K562 (cell line): ENCODE results near the gene RHOF. TPM values are rescaled to one million over a fixed set of nuclear protein-coding genes. Genes with fewer than 3 reads are reported as not detected.
A peak's percentile ranks its signal among the peaks of the same experiment; 100 is the strongest.

ENCODE experiments used
- ATAC-seq: fragments of 200-7000 bp; cut with Tn5 transposase; 3 replicates; pipeline ENCODE4 v1.9.1; 2020; ENCODE audit warnings: moderate library complexity
- BruUV-seq: library from RNA; stranded (reverse); fragments of 400-500 nt; replicated peaks from 2 replicates; lab custom pipeline; 2021; lab: Mats Ljungman, UMichigan
- CTCF ChIA-PET: fragments of 300-600 bp; formaldehyde crosslinking; extraction: SDS; loops from one replicate; lab custom pipeline; 2021; ENCODE audit warnings: low intra/inter-chr PET ratio; lab: Yijun Ruan, JAX
- POLR2A ChIA-PET: fragments of 300-600, 350-650 bp; sonication (Branson Sonifier 250); formaldehyde crosslinking; extraction: SDS; loops from one replicate; lab custom pipeline; 2021; ENCODE audit warnings: antibody characterized with exemption, inconsistent platforms; lab: Yijun Ruan, JAX
- DNase-seq, 4 experiments: peaks; one replicate each; pipeline versions ENCODE4 v3.0.0 to v3.0.0-alpha.2; 2011 to 2018; ENCODE audit warnings: low spot score in 3 of 4, mixed read lengths in 3 of 4; ENCODE audit errors: extremely low read depth in 1 of 4
- FAIRE-seq: peaks from 2 replicates; lab custom pipeline; 2011; peaks lifted over from hg19 to GRCh38; lab: Jason Lieb, UNC
- H2AFZ ChIP-seq: 2 replicates; pipeline ENCODE4 v1.6.0; 2011; ENCODE audit warnings: low read depth, low read length, control low read depth, inconsistent platforms
- H3K27ac ChIP-seq: fragments of 200-600 bp; 3 replicates; pipeline ENCODE4 v1.8.0; 2011; ENCODE audit warnings: low read depth, mild to moderate bottlenecking, control low read depth, inconsistent platforms, low read length, moderate library complexity, mixed read lengths; ENCODE audit errors: extremely low read depth
- H3K27me3 ChIP-seq, 2 experiments: fragments of 300-600 bp in 1 of 2; 2 replicates in 1 of 2; 3 replicates in 1 of 2; pipeline versions ENCODE4 v1.6.0 to v1.8.0; 2011; ENCODE audit warnings: inconsistent platforms in 2 of 2, low read length in 2 of 2, mild to moderate bottlenecking in 1 of 2, mixed read lengths in 1 of 2, moderate library complexity in 1 of 2; ENCODE audit not compliant: control insufficient read depth in 2 of 2, insufficient read depth in 2 of 2
- H3K36me3 ChIP-seq: fragments of 300-600 bp; 3 replicates; pipeline ENCODE4 v1.8.0; 2011; ENCODE audit warnings: mild to moderate bottlenecking, low read length, inconsistent platforms; ENCODE audit not compliant: control insufficient read depth, insufficient read depth
- H3K4me1 ChIP-seq, 2 experiments: fragments of 200-600 bp in 1 of 2; replicated peaks in 1 of 2; 2 replicates in 1 of 2; 3 replicates in 1 of 2; pipeline versions ENCODE4 v1.5.1 to v1.8.0; 2011; ENCODE audit warnings: inconsistent platforms in 2 of 2, low read length in 2 of 2, mild to moderate bottlenecking in 1 of 2, mixed read lengths in 1 of 2, moderate library complexity in 1 of 2; ENCODE audit not compliant: control insufficient read depth in 2 of 2, insufficient read depth in 2 of 2
- H3K4me2 ChIP-seq: 2 replicates; pipeline ENCODE4 v1.6.1; 2011; ENCODE audit warnings: low read length, control low read depth, inconsistent platforms, mixed read lengths; ENCODE audit not compliant: insufficient read depth
- H3K4me3 ChIP-seq: fragments of 200-600 bp; sonication (generic), shearing (Covaris generic); 2 replicates; pipeline ENCODE4 v1.5.1; 2016; ENCODE audit warnings: control low read depth, inconsistent platforms
- H3K79me2 ChIP-seq: fragments of 200-600 bp; 3 replicates; pipeline ENCODE4 v1.8.0; 2011; ENCODE audit warnings: low read length, inconsistent platforms; ENCODE audit not compliant: control insufficient read depth, insufficient read depth
- H3K9ac ChIP-seq, 2 experiments: 2 replicates each; pipeline versions ENCODE4 v1.6.0 to v1.6.1; 2011; ENCODE audit warnings: low read depth in 2 of 2, low read length in 2 of 2, control low read depth in 1 of 2, inconsistent platforms in 1 of 2, mild to moderate bottlenecking in 1 of 2, mixed read lengths in 1 of 2; ENCODE audit not compliant: insufficient read depth in 1 of 2
- H3K9me1 ChIP-seq: one replicate; pipeline ENCODE4 v1.6.0; 2011; ENCODE audit warnings: inconsistent platforms, mild to moderate bottlenecking, low read length, moderate library complexity; ENCODE audit not compliant: control insufficient read depth, insufficient read depth
- H3K9me3 ChIP-seq: replicated peaks from 2 replicates; pipeline ENCODE4 v1.5.1; 2011; ENCODE audit warnings: low read depth, low read length, inconsistent platforms; ENCODE audit not compliant: control insufficient read depth, insufficient read depth
- H4K20me1 ChIP-seq: replicated peaks from 2 replicates; pipeline ENCODE4 v1.6.1; 2011; ENCODE audit warnings: low read length, inconsistent platforms, mixed read lengths; ENCODE audit not compliant: control insufficient read depth, insufficient read depth
- ETV5 ChIP-seq: sonication (generic); formaldehyde crosslinking; IDR thresholded peaks from 2 replicates; pipeline ENCODE4 v1.4.0; 2020; ENCODE audit warnings: low read depth, mild to moderate bottlenecking, missing genetic modification reagents
- NELFE ChIP-seq: IDR thresholded peaks from 2 replicates; pipeline ENCODE4 v1.6.1; 2011; ENCODE audit warnings: mild to moderate bottlenecking; ENCODE audit not compliant: insufficient read depth, insufficient read length
- SUPT5H ChIP-seq: fragments of 450-650 bp; IDR thresholded peaks from 2 replicates; pipeline ENCODE4 v1.6.1; 2016
- ZNF431 ChIP-seq: sonication (generic); formaldehyde crosslinking; IDR thresholded peaks from 2 replicates; pipeline ENCODE4 v1.8.0; 2022; ENCODE audit warnings: mild to moderate bottlenecking, missing genetic modification reagents
- ZNF507 ChIP-seq: conservative IDR thresholded peaks from 2 replicates; pipeline ENCODE4 v1.6.1; 2017; ENCODE audit warnings: missing genetic modification characterization, missing compliant biosample characterization
- ZNF639 ChIP-seq, 2 experiments: fragments of 200-800 bp in 1 of 2; sonication (Bioruptor generic) in 1 of 2; sonication (generic) in 1 of 2; formaldehyde crosslinking in 1 of 2; IDR thresholded peaks in 1 of 2; conservative IDR thresholded peaks in 1 of 2; 2 replicates each; pipeline versions ENCODE4 v1.5.0 to v1.6.1; 2016 to 2020; ENCODE audit warnings: missing compliant biosample characterization in 1 of 2, missing genetic modification characterization in 1 of 2, missing genetic modification reagents in 1 of 2
- WGBS: fragments of 100-300 bp; shearing (Covaris generic); methylation state at CpG from one replicate; pipeline ENCODE4 v1.1.6; 2016; ENCODE audit warnings: low coverage, mixed read lengths; ENCODE audit not compliant: insufficient coverage; ENCODE audit errors: missing lambda C conversion rate; 5-methylcytosine and 5-hydroxymethylcytosine counted together
- in situ Hi-C: fragments of 300-500 bp; cut with MboI; formaldehyde crosslinking; loops from 4 replicates; pipeline ENCODE4 v1.15.0; 2018; ENCODE audit warnings: inconsistent platforms, mixed read lengths
- intact Hi-C: fragments of 100-400 bp; cut with micrococcal nuclease; formaldehyde crosslinking; loops from 2 replicates; pipeline ENCODE4 v1.14.2; 2022
- polyA plus RNA-seq, 8 experiments: library from polyadenylated mRNA; depleted of rRNA in 4 of 8; stranded (reverse) in 5 of 8; unstranded in 3 of 8; fragments of >200 nt; fragmentation: Nextera tagmentation in 2 of 8; fragmentation: Illumina TruSeq in 1 of 8; extraction: Ambion mirVana in 2 of 8; extraction: Trizol in 1 of 8; gene quantifications; 2 replicates each; pipeline versions ENCODE4 v1.2.1 to v1.2.3, GENCODE V29; 2011 to 2014; ENCODE audit warnings: inconsistent platforms in 1 of 8, missing spikeins in 1 of 8
- total RNA-seq, 7 experiments: library from RNA; depleted of rRNA in 6 of 7; stranded (reverse); fragments of >200 nt in 6 of 7; fragmentation: Illumina TruSeq in 2 of 7; extraction: Trizol in 2 of 7; gene quantifications; 2 replicates each; pipeline versions ENCODE4 v1.2.1 to v1.2.3, GENCODE V29; 2011 to 2021; ENCODE audit warnings: low replicate concordance in 1 of 7

RHOF gene
- total and polyA plus RNA-seq, 9 of the 15 experiments (the other 6 are each of a cell fraction or from before 2014, with no cell fraction given) = 0.13 to 10.1 (median 4.0) TPM

GRCh38 chr12:121839993-121840761 lies 46.7 kb upstream of the RHOF start (continued):
- no peak for TF ChIP-seq ZNF639 (CRISPR knock-in tag; conservative IDR thresholded peaks at IDR 0.05 in 1 of 2, IDR thresholded peaks at IDR 0.05 in 1 of 2)
- TF ChIP-seq ZNF431 (CRISPR knock-in tag) = 0 out of 2 replicates have a peak, but pooled peaks have one; percentile 17
- TF ChIP-seq ETV5 (CRISPR knock-in tag) = peak; percentile 7; the same call in 1 of the 2 replicates
- 0 out of 2 replicates have a peak, but pooled peaks have one; percentile 2 for TF ChIP-seq SUPT5H

GRCh38 chr12:121839106-121839992 lies 45.9 kb upstream of the RHOF start:
- Histone ChIP-seq H3K9ac (peak overlapping the region; percentile 92 to 96), H4K20me1 (no peaks in the 10 kb centered on the region), H3K4me2 (peak overlapping the region; percentile 97), H3K79me2 (peaks cover 3% of the 10 kb centered on the region; the same call in 2 of the 3 replicates), H3K27ac (peak overlapping the region; percentile 89), H3K9me1 (no peaks in the 10 kb centered on the region), H3K4me1 (peaks cover 18 to 30% of the 10 kb centered on the region in 2 experiments), H3K27me3 (no peaks in the 10 kb centered on the region), H3K4me3 (peak overlapping the region; percentile 75), H3K36me3 (no peaks in the 10 kb centered on the region), H2AFZ (peak overlapping the region; percentile 99), H3K9me3 (no peaks in the 10 kb centered on the region)
- ChIA-PET POLR2A (interaction anchor here (0.6 to 2.8 kb wide), 10 partner anchors 12 to 53 kb away, joined by 3 to 18 read pairs (median 4); no protein-coding TSS in a partner anchor), CTCF (no interaction called here)
- DNase-seq (peak; percentile 99 to 100 (median 100)), FAIRE-seq (peak; percentile 99), ATAC-seq (peak; percentile 97)
- in situ Hi-C loops (loop anchor here (25.0 kb wide), 1 partner anchor 1548 kb away; the partner anchor contains the start of gene KMT5A), intact Hi-C loops (loop anchor here (1.0 kb wide), 1 partner anchor 49 kb away; the partner anchor contains the start of gene PSMD9)
- BruUV-seq = no TSS peak
- 7% methylated on average over 52 of the region's 53 CpGs for WGBS
- TF ChIP-seq NELFE (no peak), ZNF507 (tag) (no peak)
